ENCODE results near the gene ATXN1.

Gene ATXN1

DNA sequence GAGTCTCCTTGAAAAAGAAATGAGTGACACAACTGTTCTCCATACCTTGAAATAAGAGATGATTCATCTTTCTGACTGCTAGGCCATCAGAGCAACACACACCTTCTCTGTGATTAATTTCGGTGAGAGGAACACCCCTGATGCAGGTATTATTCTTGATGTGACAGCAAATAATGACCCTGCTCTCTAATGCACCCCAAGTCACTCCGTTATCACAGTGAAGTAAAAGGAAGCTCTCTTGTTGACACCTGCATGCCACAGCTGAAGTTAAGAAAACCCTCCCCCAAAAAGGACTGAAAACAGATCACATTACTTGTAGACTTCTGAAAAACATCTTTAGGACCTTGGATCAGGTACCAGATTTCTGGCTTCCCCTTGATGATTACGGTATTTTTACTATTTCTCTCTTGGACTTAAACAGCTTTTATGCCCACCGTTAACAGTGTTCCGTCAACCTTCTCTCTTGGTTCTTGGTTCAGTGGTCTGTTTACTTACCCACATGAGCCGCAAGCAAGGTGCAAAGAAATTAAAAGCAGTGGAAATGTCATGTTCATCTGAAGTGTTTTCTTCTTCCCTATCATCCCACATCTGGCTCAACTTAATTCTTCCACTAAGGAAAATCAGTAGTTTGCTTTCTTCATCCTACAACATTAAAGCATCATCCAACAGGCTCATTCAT is 273.1 kb downstream of the ATXN1 start:
- DNase-seq = no peak
- in situ Hi-C loops (cut with MboI; ENCODE audit: low pct_unique_long_range_greater_than_20kb, low sequenced_read_pairs) = no loop called here

DNA sequence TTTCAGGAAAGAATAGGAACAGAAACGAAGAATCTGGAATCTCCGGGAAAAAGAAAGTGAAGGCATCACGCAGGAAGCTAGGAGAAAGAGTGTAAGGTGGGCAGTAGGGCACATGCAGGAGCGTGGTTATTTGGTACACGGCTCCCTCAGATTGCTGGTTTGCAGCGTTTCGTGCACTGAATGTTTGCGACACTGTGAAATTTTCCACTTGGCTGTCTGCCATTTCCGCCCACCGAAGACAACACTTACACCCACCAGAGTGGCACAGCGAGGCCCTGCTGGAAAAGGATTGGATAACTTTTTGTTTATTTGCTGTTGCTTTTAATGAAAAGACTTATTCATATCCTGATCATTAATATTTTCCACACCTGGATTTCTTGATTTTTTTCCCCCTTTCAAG is 274.6 kb downstream of the ATXN1 start:
- in situ Hi-C loops (cut with MboI; ENCODE audit: low pct_unique_long_range_greater_than_20kb, low sequenced_read_pairs) = no loop called here
- DNase-seq = no peak

DNA sequence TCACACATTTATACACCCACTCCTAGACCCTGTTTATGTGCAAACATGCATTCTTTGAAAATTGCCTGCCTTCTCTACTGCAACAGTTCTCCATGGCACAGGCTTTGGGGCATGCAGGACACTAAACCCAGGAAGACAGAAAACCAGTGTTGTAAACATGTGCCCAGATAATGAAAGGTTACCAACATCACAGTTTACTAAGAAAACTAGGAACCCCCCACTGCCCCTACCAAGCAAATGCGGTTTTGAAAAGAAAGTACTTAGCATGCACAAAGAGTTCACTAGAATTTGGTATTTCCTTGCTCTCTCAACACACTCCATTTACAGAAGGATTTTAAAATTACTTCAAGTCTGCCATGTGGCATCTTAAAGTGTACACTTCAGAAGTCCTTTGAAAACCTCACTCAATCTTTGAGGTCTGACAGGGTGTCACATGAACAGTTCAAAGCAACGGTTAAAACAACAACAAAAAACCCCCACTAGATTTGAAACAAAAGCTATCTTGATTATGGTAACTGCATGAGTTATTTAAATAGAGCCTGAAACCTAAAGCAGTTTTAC is 277.9 kb downstream of the ATXN1 start:
- in situ Hi-C loops (cut with MboI; ENCODE audit: low pct_unique_long_range_greater_than_20kb, low sequenced_read_pairs) = no loop called here

DNA sequence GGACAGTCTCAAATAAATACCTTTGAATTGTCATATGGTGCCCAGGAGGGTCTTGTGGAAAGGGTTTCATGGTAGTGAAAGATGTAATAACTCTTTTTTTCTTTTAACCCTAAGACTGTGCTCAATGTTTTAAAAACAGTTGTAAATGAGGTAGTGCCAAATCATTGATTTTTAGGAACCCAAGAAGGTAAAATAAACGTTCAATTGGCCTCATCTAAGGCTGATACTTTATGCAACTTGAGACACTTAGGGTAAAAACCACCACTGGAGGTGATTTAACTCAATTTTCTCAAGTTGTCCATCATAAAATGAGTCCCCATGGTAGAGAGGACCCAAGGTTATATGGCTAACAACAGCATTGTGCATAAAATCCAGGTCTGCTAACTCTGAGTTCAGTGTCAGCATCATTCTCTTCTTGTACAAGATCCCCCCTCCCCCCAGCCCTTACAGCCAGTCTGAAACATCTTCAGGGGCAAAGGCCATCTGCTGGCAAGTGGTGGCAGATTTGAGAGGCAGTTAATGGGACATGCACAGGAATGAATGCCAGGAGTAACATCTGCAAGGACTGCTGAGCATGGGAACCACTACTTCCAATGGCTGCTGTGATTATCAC is 278.5 kb downstream of the ATXN1 start:
- DNase-seq = no peak
- in situ Hi-C loops (cut with MboI; ENCODE audit: low pct_unique_long_range_greater_than_20kb, low sequenced_read_pairs) = no loop called here

More for the DNA sequence above, 277.9 kb downstream of the ATXN1 start:
- DNase-seq = no peak

DNA sequence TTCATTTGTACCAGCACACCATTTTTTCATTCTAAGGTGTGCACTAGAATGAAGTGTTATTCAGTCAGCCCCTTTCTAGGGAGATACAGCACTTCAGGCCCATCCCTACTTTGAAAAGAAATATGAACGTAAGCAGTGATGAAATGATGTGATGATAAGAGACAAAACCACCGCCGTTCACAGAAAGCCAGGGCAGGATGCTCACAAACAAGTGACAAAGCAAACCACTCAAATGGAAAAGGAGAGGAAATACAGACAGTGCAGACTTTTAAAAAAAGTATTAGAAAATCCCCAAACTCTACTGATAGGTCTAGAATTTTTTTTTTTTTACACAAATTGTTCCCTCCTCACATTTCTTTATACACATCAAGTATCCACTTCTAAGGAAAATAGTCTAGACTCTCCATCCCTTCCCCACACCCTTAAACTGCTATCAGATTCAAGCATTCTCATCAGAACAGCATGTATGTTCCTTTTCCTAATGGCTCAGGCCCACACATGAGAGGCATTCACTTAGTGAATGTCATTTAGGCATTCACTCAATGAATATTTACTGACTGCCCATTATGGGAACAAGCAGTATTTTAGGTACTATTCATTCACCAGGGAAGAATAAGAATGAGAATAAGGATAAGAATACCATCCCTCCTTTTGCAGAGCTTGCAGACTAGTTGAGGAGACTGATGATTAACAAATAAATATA is 279.4 kb downstream of the ATXN1 start:
- in situ Hi-C loops (cut with MboI; ENCODE audit: low pct_unique_long_range_greater_than_20kb, low sequenced_read_pairs) = no loop called here

DNA sequence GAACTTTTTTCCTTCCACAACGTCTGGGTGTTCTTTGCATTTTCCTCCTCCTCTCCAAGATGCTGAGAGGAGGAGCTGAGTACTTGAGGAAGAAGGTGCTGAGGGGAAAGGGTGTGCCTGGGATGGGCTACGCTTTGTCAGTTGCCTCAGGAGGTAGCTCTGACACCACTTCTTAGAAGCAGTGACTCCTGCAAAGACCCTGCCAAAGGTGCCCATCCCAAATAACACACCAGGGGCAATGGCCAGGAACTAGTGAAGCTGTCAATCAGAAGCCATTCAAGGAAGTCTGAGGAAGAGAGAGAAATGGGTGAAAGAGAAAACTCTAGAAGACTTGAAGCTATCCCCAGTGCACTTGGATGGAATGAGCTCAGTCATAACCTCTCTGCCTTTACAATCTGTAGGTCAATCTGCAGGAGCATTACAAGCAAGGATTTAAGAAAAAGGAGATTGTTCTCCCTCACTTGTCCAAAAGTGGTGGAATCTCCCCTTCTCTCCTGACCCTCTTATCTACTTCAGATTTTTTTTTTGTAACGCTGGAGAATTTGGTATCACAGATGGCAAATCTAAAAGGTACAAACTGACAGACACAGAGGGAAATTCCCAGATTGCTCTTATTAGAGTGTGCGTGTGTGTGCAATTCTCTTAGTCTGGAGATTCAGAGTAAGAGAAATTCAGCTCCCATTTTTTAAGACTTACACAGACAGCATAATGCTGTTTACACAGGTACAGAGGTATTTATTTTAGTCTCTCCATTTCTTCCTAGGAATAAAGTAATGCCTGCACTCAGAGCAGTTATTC is 280.3 kb downstream of the ATXN1 start:
- in situ Hi-C loops (cut with MboI; ENCODE audit: low pct_unique_long_range_greater_than_20kb, low sequenced_read_pairs) = no loop called here

More for the DNA sequence above, 279.4 kb downstream of the ATXN1 start:
- DNase-seq = no peak

DNA sequence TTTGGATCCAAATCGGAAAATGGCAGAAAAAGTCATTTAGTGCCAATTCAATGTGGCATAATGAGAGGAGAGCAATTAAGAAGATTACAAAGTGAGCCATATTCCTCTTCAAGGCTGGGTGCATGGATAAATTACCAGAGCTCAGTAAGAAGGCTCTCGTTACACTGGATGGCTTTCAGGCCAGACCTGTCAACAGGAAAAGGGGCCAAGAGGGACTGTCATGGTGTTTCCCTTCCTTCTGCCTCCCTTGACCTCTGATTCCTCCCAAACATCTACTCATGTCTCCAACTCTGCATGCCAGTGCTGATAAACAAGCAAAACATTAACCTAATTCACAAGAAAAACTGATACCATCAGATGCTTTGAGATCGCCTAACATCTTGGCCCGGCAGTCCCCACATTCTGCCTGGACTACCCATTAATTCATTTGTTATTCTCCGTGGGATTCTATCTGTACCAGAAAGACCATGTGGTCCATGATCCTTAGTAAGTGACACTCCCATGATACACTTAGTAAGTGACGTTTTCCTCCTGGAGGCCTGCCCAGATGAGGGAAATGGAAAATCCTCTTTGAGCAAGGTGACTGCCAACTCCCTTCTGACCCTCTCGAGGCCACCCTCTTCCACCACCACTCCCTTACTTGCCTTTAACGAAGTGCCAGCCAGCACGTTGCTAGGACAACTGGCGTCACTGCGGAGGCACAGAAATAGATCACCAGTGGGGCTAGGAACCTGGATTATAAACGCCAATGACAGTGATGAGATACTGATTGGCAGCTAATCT is 283.7 kb downstream of the ATXN1 start:
- DNase-seq = no peak
- in situ Hi-C loops (cut with MboI; ENCODE audit: low pct_unique_long_range_greater_than_20kb, low sequenced_read_pairs) = no loop called here

More for the DNA sequence above, 280.3 kb downstream of the ATXN1 start:
- DNase-seq = no peak

DNA sequence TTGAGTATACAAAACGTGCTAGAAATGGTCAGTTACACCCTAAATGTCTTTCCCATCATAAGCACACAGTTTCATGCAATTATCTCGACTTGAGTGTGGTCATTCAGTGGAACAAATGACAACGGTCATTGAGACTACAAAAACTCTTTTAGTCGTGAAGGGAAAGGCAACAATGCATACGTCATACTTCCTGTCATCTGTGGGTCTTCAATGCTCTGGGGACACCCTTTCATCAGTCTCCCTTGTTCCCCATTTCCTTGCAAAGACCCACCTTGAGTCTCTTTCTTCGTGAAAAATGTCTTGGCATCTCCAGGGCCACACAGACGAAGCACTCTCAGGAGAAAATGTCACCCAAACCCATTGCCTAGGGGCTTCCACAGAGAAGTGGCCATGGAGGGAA is 284.4 kb downstream of the ATXN1 start:
- no peak for DNase-seq
- in situ Hi-C loops (cut with MboI; ENCODE audit: low pct_unique_long_range_greater_than_20kb, low sequenced_read_pairs) = no loop called here

DNA sequence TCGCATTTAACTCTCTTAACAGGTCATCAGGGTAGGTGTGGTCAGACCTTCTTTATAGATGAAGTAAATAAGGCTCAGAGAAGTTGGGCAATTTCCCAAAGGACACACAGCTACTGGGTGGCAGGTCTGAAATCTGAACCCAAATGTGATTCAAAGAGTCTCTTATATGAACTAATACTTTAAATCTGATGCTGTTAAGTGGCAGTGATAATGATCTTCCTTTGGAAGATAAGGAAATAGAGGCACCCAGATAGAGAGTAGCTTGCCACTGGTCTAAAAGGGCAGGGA is 285.8 kb downstream of the ATXN1 start:
- in situ Hi-C loops (cut with MboI; ENCODE audit: low pct_unique_long_range_greater_than_20kb, low sequenced_read_pairs) = no loop called here
- no peak for DNase-seq

DNA sequence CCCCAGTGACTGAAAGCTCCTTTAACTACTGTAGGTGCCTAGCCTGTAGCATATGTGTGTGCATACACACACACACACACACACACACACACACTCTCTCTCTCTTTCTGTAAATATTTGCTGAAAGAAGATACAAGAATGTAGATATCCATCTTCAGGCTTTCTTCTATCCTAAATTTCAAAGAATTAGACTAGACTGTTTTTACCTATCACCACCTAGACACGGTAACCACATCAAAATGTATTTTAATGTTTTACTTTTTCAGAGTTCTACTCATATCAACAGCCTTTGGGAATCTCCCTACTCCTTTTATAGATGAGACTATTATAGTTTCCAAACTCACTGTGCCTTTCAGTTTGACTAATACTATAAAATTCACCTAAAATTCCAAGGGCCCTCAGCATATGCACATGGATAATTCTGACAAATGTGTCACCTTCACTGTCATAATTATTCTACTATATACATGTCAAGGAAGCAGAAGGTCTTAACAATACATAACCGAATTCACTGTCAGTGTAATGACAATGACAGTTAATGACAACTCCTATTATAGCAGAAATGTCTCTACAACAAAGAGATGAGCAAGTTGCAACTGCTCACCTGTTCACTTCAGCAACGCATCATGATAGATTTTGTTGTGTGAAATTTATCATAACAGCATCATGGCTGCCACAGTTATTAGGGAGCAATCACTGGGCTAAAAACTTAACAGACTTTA is 286.3 kb downstream of the ATXN1 start:
- in situ Hi-C loops (cut with MboI; ENCODE audit: low pct_unique_long_range_greater_than_20kb, low sequenced_read_pairs) = no loop called here
- no peak for DNase-seq

DNA sequence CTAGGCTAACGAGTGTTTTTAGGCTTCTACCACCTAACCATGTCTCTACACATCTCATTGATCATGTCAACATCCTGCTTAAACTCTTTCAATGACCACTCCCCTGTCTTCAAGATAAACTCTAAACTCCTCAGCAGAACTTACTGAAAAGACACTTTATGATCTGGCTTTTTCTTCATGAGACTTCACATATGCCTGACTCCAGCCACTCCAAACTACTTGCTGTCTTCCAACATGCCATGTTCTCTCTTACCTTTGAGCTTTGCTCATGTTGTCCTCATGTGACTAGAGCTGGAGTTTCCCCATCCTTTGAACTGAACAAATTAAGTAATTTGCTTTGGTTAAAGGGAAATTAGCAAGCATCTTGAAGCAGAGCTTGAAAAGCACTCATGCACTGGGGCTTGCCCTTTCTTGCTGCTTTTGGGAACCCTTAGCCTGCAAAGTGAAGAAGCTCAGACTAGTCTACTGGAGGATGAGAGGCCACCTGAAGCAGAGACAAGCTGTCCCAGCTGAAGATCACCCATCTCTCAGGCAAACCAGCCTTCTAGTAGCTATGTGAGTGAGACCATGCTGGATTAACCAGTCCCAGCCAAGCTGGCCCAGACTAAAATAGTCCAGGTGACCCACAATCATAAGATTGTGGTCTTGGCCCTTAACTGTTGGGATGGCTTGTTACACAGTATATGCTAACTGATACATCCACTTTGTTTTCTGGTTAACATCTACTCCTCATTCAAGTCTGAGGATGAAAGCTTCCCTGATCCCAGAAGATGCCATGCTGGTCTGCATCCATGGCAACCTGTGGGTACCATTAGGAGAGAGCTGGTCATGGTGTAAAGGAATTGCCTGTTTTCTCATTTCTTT is 287.1 kb downstream of the ATXN1 start:
- in situ Hi-C loops (cut with MboI; ENCODE audit: low pct_unique_long_range_greater_than_20kb, low sequenced_read_pairs) = no loop called here
- no peak for DNase-seq

DNA sequence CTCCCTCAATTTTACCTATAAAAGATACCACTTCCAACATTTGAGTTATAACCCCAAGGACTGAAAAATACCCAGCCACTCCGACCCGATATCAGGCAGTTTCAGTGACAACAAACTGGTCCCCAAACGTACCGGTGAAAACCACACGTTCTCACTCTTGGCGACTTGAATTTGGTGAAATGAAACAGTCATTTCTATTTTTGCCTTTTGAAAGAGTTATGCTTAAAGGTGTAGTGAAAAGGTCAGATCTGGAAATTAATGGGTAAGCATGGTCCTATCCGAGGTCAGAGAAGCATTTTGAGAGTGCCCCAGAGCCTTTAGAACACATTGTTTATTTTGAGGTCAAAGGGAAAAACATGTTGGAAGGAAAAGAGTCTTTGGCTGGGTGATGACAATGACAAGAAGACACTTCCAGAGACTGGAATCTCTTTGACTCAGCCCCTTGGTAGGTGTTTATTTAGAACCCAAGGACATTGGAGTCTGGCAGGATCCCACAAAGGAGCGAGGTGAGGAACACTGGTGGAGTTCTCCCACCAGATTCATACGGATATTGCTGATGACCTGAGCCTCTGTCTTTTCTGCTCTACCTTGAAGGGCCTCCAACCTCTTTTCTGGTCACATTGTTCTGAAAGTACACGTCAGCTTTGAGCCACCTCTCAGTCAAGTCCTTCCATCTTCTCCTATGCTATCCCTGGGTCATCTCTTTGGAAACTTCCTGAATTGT is 287.9 kb downstream of the ATXN1 start:
- in situ Hi-C loops (cut with MboI; ENCODE audit: low pct_unique_long_range_greater_than_20kb, low sequenced_read_pairs) = no loop called here
- DNase-seq = no peak

DNA sequence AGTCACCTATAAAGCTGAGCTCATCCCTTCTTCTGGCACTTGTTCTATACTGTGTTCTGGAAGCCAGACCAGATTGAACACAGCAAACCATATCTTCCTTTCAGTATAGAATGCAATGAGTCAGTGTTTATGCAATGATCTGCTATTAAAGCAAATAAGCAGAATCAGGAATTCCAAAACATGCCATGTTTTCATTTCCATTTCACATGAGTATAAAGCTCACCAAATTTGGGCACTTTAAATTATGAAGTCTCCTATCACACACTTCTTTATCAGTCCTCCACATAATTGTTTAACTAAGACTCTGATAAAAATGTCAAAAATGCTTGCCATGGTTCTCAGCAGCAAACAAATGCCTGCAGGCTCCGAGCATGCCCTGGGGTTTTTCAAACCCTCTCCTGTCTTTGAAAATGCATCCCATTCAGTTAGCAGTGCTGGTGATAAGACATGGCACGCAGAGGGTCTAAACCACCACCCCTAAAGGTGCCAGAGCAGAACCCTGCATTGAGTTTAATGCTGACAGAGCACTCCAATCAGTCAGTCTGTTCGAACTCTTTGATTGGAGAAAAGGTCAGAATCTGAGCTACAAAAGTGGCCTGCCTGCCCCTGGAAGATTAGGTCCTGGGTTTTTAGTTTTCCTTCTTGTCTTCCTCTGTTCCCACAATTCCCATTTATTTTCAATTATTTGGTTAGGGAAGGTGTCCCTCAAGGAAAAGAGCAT is 288.8 kb downstream of the ATXN1 start:
- in situ Hi-C loops (cut with MboI; ENCODE audit: low pct_unique_long_range_greater_than_20kb, low sequenced_read_pairs) = no loop called here
- DNase-seq = no peak

DNA sequence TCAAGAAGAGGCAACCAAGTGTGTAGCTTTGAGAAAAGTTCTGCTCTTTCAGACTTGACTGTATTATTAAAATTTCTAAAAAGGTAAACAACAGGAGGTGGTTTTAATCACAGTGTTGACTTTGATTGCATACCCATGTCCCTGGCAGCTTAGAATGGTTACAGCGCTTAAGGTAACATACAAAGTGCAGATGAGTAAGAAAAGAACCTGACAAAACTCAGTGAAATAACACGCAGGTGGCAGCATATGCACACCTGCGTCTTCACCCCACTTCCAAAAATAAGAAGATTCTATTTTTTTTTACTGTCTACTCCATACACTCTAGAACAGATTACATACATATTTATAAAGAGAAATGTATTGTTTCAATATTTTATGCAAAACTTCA is 289.4 kb downstream of the ATXN1 start:
- no peak for DNase-seq
- in situ Hi-C loops (cut with MboI; ENCODE audit: low pct_unique_long_range_greater_than_20kb, low sequenced_read_pairs) = no loop called here

DNA sequence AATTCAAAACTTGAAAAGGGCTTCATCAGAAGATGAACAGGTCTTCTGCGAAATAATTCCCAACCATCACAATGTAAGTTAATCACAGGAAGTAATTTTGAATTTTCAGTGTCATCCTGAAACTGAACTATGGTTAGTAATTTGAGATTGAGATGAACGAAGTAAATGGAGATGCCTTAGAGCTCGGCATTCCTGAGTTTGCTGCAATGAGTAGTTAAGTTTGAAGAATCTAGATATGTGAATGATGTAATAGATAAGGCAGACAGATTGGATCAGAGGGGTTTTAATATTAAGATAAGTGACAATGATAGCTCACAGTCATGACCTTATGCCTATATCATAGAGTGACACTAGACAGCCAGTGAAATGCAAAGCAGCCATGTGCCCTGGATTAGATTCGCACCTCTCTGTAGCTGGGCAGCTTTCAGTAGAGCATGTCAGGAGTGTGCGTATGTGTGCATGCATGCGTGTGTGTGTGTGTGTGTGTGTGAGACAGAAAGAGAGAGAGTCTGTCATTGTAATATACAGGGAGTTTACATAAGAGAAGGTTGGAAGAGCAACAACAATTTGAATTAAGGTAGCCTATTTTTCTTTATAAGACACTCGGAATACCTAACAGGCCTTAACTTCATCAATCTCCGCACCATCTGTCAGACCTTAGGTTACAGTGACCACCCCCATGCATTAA is 289.9 kb downstream of the ATXN1 start:
- in situ Hi-C loops (cut with MboI; ENCODE audit: low pct_unique_long_range_greater_than_20kb, low sequenced_read_pairs) = no loop called here
- DNase-seq = no peak
